Uterus (tissue), 4 donors: ENCODE data around the gene PACS1. TPM values are rescaled to one million over a fixed set of nuclear protein-coding genes. Genes with fewer than 3 reads are reported as not detected.

ENCODE experiments used
- DNase-seq, 2 donors: peaks; one replicate each; pipeline ENCODE4 v3.0.0-alpha.2; 2019 to 2020
- H3K27ac ChIP-seq, 2 donors: fragments of 200-600 bp; sonication (generic); 1 replicate in 1 of 2; 2 replicates in 1 of 2; pipeline ENCODE4 v1.5.1; 2016 to 2018
- H3K27me3 ChIP-seq, 2 donors: fragments of 200-600 bp; sonication (generic); one replicate each; pipeline ENCODE4 v1.5.1; 2018 to 2019; ENCODE audit warnings: control low read depth in 1 of 2
- H3K36me3 ChIP-seq, 2 donors: fragments of 200-600 bp; sonication (generic); one replicate each; pipeline ENCODE4 v1.5.1; 2019; ENCODE audit warnings: control low read depth in 1 of 2
- H3K4me1 ChIP-seq, 2 donors: fragments of 200-600 bp; sonication (generic); one replicate each; pipeline ENCODE4 v1.5.1; 2018 to 2019; ENCODE audit warnings: control low read depth in 1 of 2
- H3K4me3 ChIP-seq, 2 donors: fragments of 200-600 bp; sonication (generic); 1 replicate in 1 of 2; 2 replicates in 1 of 2; pipeline ENCODE4 v1.5.1; 2018 to 2019; ENCODE audit warnings: mild to moderate bottlenecking in 1 of 2
- H3K9me3 ChIP-seq, 2 donors: fragments of 200-600 bp; sonication (generic); one replicate each; pipeline ENCODE4 v1.5.1; 2019; ENCODE audit warnings: control low read depth in 1 of 2
- CTCF ChIP-seq, 4 experiments: fragments of 200-600 bp in 2 of 4; fragments of 450-650 bp in 2 of 4; sonication (generic) in 2 of 4; IDR thresholded peaks; one replicate each; pipeline ENCODE4 v1.5.1; 2016 to 2019; ENCODE audit warnings: antibody characterized with exemption in 4 of 4, mild to moderate bottlenecking in 2 of 4, moderate library complexity in 1 of 4
- POLR2A ChIP-seq, 2 donors: fragments of 450-650 bp; IDR thresholded peaks; one replicate each; pipeline ENCODE4 v1.6.1; 2016; ENCODE audit warnings: antibody characterized with exemption in 2 of 2, mild to moderate bottlenecking in 1 of 2, moderate library complexity in 1 of 2
- intact Hi-C: fragments of 100-400 bp; cut with DNase I; formaldehyde crosslinking; loops from one replicate; pipeline ENCODE4 v1.15.1; 2023; ENCODE audit warnings: low total_unique reads
- total RNA-seq, 4 donors: library from RNA; depleted of rRNA in 3 of 4; stranded (reverse); fragments of >200 nt in 3 of 4; gene quantifications; one replicate each; pipeline versions ENCODE4 v1.1.0 to v1.2.4, GENCODE V29; 2014 to 2023
- donor health status: DM: yes; HTN: yes; CAD: no.

PACS1 gene
- total RNA-seq, 4 donors from 2014 or later = 2.9 to 79.2 (median 57.2) TPM

- Histone ChIP-seq H3K36me3 (no peaks in the 10 kb centered on the region), H3K4me1 (no peaks in the 10 kb centered on the region), H3K27ac (no peak overlapping the region), H3K27me3 (no peaks in the 10 kb centered on the region), H3K9me3 (no peaks in the 10 kb centered on the region), H3K4me3 (no peak overlapping the region)
- DNase-seq = no peak
- intact Hi-C loops = loop anchor here (10.0 kb wide), 1 partner anchor 64 kb away; the partner anchor contains the start of gene YIF1A
- TF ChIP-seq POLR2A (IDR thresholded peaks at IDR 0.05) = no peak
- TF ChIP-seq CTCF (IDR thresholded peaks at IDR 0.05) = no peak
These were observed 150.5 kb downstream of the PACS1 start for GRCh38 chr11:66220566-66220935.

- Histone ChIP-seq H3K27me3 (no peaks in the 10 kb centered on the region), H3K9me3 (no peaks in the 10 kb centered on the region), H3K4me1 (no peaks in the 10 kb centered on the region), H3K4me3 (no peak overlapping the region), H3K36me3 (no peaks in the 10 kb centered on the region), H3K27ac (no peak overlapping the region)
- DNase-seq = no peak
- no peak for TF ChIP-seq POLR2A (IDR thresholded peaks at IDR 0.05)
- TF ChIP-seq CTCF (IDR thresholded peaks at IDR 0.05) = no peak
- intact Hi-C loops = loop anchor here (10.0 kb wide), 1 partner anchor 64 kb away; the partner anchor contains the start of gene YIF1A
These were observed 150.9 kb downstream of the PACS1 start for GRCh38 chr11:66221012-66221411.

- intact Hi-C loops = loop anchor here (10.0 kb wide), 1 partner anchor 63 kb away; the partner anchor contains the start of gene YIF1A
These were observed 151.7 kb downstream of the PACS1 start for GRCh38 chr11:66221726-66222236.

GRCh38 chr11:66222358-66223149, 152.5 kb downstream of the PACS1 start:
- peak; percentile 86 to 88 for DNase-seq
- no peaks in the 10 kb centered on the region for H3K9me3 ChIP-seq
- peak; percentile 94 to 100 (median 100) for TF ChIP-seq CTCF (IDR thresholded peaks at IDR 0.05)
- TF ChIP-seq POLR2A (IDR thresholded peaks at IDR 0.05) = no peak
- intact Hi-C loops = loop anchor here (10.0 kb wide), 1 partner anchor 62 kb away; the partner anchor contains the start of gene YIF1A
- H3K4me1 ChIP-seq = no peaks in the 10 kb centered on the region
- H3K4me3 ChIP-seq = no peak overlapping the region
- no peaks in the 10 kb centered on the region for H3K36me3 ChIP-seq
- no peaks in the 10 kb centered on the region for H3K27me3 ChIP-seq
- H3K27ac ChIP-seq = no peak overlapping the region

More at GRCh38 chr11:66221726-66222236, 151.7 kb downstream of the PACS1 start:
- Histone ChIP-seq H3K27me3 (no peaks in the 10 kb centered on the region), H3K4me3 (no peak overlapping the region), H3K36me3 (no peaks in the 10 kb centered on the region), H3K27ac (no peak overlapping the region), H3K4me1 (no peaks in the 10 kb centered on the region), H3K9me3 (no peaks in the 10 kb centered on the region)
- DNase-seq = peak in 1 of 2 donors; percentile 13
- TF ChIP-seq CTCF (IDR thresholded peaks at IDR 0.05) = no peak
- no peak for TF ChIP-seq POLR2A (IDR thresholded peaks at IDR 0.05)
